ENCODE data around the gene UQCC5.

The UQCC5 gene

GRCh38 chr3:52572221-52572620 lies 35.8 kb downstream of the UQCC5 start:
- no peak for DNase-seq

- no peak for DNase-seq
Observed at GRCh38 chr3:52574056-52574965, 37.9 kb downstream of the UQCC5 start.
